Nephron progenitor cell (in vitro differentiated cells): Measurements from ENCODE around the gene ATG10.
A peak's percentile ranks its signal among the peaks of the same experiment; 100 is the strongest.

ENCODE experiments used
- DNase-seq: peaks from one replicate; pipeline ENCODE4 v3.0.0; 2021
- H3K27ac Mint-ChIP-seq: 2 replicates; pipeline ENCODE4 v1.8.0; 2021; ENCODE audit warnings: mild to moderate bottlenecking, moderate library complexity, mixed read lengths
- H3K27me3 Mint-ChIP-seq: 2 replicates; pipeline ENCODE4 v1.8.0; 2021; ENCODE audit warnings: mild to moderate bottlenecking, low read depth, mixed read lengths; ENCODE audit not compliant: poor library complexity
- H3K36me3 Mint-ChIP-seq: 2 replicates; pipeline ENCODE4 v1.8.0; 2021; ENCODE audit warnings: low read depth, mixed read lengths
- H3K4me1 Mint-ChIP-seq: 2 replicates; pipeline ENCODE4 v1.8.0; 2021; ENCODE audit warnings: mixed read lengths
- H3K4me3 Mint-ChIP-seq: 2 replicates; pipeline ENCODE4 v1.8.0; 2021; ENCODE audit warnings: mild to moderate bottlenecking, moderate library complexity, mixed read lengths
- H3K9me3 Mint-ChIP-seq: 2 replicates; pipeline ENCODE4 v1.8.0; 2021; ENCODE audit warnings: mild to moderate bottlenecking, moderate library complexity, mixed read lengths
- CTCF ChIP-seq: fragments of 200-600 bp; sonication (generic); IDR thresholded peaks from 2 replicates; pipeline ENCODE4 v1.5.0; 2021; ENCODE audit warnings: antibody characterized with exemption

Gene ATG10

GRCh38 chr5:82244151-82244550, 272.3 kb downstream of the ATG10 start:
- Mint-ChIP-seq H3K36me3 (peaks cover 21% of the 10 kb centered on the region), H3K4me1 (no peaks in the 10 kb centered on the region), H3K4me3 (no peak overlapping the region), H3K9me3 (peaks cover 20% of the 10 kb centered on the region), H3K27ac (no peak overlapping the region), H3K27me3 (no peaks in the 10 kb centered on the region)
- DNase-seq, result no peak
- TF ChIP-seq CTCF, result no peak

- DNase-seq, result no peak
- Mint-ChIP-seq H3K9me3 (peaks cover 20% of the 10 kb centered on the region), H3K4me3 (no peak overlapping the region), H3K36me3 (peaks cover 21% of the 10 kb centered on the region), H3K27ac (no peak overlapping the region), H3K4me1 (no peaks in the 10 kb centered on the region), H3K27me3 (no peaks in the 10 kb centered on the region)
- no peak for TF ChIP-seq CTCF
Measured at GRCh38 chr5:82244854-82245635, 273.2 kb downstream of the ATG10 start.

GRCh38 chr5:82246960-82247574, 275.2 kb downstream of the ATG10 start:
- DNase-seq, result no peak

GRCh38 chr5:82252744-82253143, 280.9 kb downstream of the ATG10 start:
- Mint-ChIP-seq H3K36me3 (peaks cover 14% of the 10 kb centered on the region), H3K4me3 (no peak overlapping the region), H3K27me3 (no peaks in the 10 kb centered on the region), H3K27ac (no peak overlapping the region), H3K4me1 (no peaks in the 10 kb centered on the region), H3K9me3 (peaks cover 7% of the 10 kb centered on the region)
- TF ChIP-seq CTCF, result no peak
- DNase-seq, result no peak

More at GRCh38 chr5:82246960-82247574, 275.2 kb downstream of the ATG10 start:
- no peaks in the 10 kb centered on the region for H3K27me3 Mint-ChIP-seq
- no peaks in the 10 kb centered on the region for H3K4me1 Mint-ChIP-seq
- no peak for TF ChIP-seq CTCF
- H3K27ac Mint-ChIP-seq, result no peak overlapping the region
- H3K4me3 Mint-ChIP-seq, result no peak overlapping the region
- peaks cover 20% of the 10 kb centered on the region for H3K9me3 Mint-ChIP-seq
- peaks cover 27% of the 10 kb centered on the region for H3K36me3 Mint-ChIP-seq

- TF ChIP-seq CTCF, result no peak
- H3K27me3 Mint-ChIP-seq, result no peaks in the 10 kb centered on the region
- no peak overlapping the region for H3K4me3 Mint-ChIP-seq
- no peak for DNase-seq
- no peaks in the 10 kb centered on the region for H3K4me1 Mint-ChIP-seq
- H3K27ac Mint-ChIP-seq, result peak overlapping the region; percentile 49
- H3K36me3 Mint-ChIP-seq, result peaks cover 10% of the 10 kb centered on the region
- H3K9me3 Mint-ChIP-seq, result no peaks in the 10 kb centered on the region
Measured at GRCh38 chr5:82255844-82256243, 284.0 kb downstream of the ATG10 start.
